UCSD-AML1 (cell line): ENCODE measurements around the gene CBX2.

Experiments used
- DNase-seq: peaks from one replicate; lab custom pipeline; 2025; ENCODE audit not compliant: unreplicated experiment; lab: John Stamatoyannopoulos, UW

CBX2 gene

GRCh38 chr17:79786930-79787643, 9.1 kb downstream of the CBX2 start:
- no peak for DNase-seq

DNA sequence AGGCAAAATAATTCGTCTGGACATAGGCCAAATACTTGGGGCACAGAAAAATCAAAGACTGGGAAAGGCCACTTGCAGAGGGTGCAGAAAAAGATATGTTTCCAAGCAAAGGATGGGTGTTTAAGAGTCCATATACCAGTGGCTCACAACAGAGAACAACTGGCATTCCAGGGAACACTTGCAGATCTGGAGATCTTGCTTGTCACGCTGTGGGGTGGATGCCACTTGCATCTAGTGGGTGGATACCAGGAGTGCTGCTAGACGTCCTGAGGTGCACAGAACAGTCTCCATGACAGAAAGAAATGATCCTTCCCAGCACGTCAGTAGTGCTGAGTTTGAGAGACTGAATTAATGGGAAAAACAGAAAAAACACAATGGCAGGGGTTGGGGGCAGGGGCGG, 10.5 kb downstream of the CBX2 start:
- no peak for DNase-seq

DNA sequence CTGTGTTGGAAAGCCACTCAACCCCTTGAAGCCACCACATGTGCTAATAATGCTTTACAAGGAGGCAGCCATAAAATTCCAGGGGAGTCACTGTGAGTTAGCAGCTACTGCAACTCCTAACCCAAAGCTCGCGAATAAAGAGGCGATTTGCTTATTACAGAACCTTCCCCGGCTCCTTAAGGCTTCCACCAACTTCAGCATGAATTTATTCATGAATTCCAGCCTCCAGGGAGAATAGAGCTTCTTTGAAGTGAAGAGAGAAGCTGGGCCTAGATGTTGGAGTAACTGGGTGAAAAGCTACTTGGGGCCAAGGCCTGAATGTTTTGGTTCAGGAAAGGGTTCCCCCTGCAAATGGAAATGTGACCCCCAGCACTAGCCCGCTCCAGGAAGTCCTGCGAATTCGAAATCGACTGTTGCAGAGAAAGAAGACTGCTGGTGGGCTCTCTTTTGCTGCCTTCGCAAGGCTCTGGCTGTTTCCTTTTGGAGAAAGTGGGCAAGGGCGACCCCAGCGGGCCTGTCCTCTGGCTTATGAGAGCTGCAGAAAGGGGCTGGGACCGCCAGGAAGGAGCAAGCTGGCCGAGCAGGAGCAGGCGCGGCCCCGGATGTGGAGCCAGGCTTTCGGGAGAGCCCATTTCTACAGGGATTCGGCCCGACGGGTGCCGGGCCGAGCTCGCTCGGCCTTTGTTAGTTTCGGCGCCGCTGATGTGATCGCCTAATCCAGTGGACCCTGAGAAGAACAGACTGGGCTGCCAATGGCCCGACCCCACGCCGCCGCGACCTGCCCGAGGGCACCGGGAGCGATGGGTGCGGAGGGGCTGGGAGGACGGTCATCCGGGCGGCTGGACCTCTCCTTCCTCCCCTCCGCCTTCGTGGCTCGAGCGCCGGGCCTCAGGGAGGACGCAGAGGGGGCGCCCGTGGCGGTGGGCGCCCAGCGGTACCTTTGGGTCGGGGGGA, 11.3 kb downstream of the CBX2 start:
- DNase-seq = no peak

DNA sequence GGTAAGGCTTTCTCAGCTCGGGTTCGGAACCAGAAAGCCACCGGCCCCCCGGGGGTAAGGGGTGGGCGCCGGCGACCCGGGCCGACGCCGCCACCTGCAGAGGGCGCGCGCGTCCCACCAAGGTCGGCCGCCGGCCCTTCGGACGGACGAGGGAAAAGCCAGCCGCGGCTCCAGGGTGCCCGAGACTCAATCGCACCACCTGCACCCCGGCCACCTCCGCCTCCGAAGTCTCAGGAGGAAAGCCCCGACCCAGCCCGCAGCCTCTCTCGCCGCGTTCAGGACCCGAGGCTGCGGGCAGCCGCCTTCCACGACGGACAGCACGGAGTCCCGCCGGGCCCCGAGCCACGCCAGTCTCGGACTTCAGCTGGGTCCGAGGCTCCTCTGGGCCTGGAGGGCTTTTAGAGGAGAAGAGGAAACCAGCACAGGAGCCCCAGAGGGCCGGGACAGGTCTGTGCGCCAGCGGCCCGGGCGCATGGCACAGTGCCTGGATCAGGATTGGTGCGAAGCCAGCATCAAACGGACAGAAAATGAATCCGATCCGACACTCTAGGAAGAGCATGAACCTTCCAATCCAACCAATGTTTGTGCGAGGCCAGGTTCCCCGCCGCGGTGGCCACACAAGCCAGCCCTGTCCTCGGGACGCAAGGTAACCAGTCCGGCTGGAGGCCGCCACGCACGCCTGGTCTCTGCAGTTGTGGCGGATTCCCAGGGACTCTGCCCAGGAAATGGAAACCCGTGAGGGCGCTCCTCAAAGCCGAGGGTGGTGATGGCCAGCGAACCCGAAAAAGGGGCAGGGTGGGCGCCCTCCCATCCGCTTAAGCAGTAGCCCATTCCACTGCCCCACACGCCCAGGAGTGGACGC, 12.2 kb downstream of the CBX2 start:
- peak; percentile 49 for DNase-seq

DNA sequence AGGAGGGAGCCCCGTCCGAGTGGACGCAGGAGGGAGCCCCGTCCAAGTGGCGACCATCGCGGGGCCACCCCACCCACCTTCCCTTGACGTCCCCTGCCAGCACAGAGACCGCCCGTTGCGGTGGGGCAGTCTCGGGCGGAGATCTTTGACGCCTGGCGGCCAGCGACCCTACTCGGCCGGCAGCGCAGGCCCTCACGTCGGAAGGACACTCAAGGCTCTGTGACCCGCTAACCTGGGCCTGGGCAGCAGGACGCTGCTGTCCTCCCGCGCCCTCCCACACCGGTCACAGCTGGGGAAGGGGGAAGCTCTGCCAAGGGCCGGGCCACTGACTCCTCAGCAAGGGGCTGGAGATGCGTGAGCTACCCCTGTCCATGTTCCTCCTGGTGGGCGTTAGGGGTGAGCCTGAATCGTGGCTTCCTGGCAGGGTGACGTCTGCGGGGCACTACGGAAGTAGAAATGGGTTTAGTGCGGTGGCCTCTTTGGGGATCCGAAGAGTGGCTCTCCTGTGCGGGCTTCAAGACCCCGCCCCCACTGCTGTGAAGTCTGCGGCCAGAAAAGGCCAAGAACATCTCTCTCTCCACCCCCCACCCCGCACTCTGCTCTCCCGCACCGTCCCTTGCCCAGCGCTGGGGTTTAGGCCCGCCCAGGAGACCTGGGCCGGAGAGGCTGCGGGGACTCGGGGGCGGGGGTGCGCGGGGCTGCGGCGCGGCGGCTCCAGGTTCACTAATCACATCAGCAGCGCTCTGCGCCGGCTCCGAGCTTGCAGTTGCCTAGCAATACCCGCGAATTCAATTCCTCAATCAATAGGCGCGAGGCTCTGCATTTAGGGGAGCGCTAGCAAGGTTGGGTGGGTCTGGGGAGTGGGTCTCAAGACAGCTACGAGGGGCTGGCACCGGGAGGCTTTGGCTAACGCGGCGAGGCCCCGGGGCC, 13.1 kb downstream of the CBX2 start:
- DNase-seq = no peak

GRCh38 chr17:79791735-79792161, 13.8 kb downstream of the CBX2 start:
- DNase-seq = no peak

DNA sequence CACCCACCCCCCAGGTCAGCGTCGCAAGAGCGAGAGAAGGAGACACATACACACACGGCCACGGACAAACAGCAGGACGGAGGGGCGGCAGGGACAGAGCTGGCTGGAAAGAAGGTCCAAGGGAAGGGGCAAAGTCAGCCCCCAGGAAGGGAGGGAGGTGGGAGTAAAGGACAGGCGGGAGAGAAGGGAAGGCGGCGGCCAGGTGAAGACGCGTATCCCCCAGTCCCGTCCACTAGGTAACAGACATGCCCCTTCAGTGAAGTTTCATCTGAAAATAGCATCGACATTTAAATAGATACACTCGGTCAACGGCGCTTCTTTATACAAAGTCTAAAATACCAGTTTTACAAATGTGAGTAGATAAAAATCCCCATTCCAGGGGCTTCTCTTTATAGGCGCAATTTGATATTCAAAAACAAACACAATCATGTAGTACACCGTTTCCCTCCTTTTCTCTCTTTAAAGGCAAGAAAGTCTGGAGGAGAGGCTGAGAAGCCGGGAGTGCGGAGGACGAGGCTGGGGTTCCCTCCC, 14.5 kb downstream of the CBX2 start:
- no peak for DNase-seq

- DNase-seq = no peak
Measured at GRCh38 chr17:79792984-79793923, 15.3 kb downstream of the CBX2 start.

GRCh38 chr17:79793924-79794304, 16.0 kb downstream of the CBX2 start:
- no peak for DNase-seq

DNA sequence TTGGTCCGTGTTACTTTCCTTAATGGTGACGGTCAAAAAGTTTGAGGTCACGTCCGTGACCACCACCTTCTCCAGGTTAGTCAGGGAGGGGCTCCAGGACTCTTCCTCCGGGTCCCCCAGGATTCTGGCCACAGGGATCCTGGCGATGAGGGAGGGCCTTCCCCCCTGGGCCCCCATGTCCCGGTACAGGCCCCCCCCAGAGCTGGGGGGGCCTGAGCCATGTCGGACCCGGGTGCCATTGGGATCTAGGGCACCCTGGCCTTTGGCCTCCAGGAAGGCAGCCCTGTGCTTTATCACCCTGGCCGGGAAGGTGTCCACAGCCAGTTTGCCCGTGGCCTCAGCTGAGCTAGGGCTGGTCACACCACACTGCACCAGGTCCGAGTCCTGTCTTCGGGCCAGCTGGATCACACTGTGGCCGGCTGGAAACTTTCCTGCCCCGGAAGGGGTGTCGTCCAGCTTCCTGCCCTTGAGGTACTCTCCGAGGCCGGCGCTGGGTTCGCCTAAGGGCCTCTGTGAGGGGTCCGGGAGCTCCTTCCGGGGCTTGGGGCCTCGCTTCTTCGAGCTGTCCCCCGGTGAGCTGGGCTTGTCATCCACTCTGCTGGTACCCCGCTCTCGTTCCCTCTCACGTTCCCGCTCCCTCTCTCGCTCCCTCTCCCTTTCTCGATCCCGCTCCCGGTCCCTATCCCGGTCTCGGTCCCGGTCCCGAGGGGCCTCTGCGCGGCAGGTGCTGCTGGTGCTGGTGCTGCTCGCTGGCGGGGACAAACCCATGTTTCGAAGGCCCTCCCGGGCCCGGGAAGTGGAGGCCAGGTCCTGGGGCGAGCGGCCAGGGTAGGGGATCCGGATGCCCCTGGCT, 16.9 kb downstream of the CBX2 start:
- DNase-seq = no peak

DNA sequence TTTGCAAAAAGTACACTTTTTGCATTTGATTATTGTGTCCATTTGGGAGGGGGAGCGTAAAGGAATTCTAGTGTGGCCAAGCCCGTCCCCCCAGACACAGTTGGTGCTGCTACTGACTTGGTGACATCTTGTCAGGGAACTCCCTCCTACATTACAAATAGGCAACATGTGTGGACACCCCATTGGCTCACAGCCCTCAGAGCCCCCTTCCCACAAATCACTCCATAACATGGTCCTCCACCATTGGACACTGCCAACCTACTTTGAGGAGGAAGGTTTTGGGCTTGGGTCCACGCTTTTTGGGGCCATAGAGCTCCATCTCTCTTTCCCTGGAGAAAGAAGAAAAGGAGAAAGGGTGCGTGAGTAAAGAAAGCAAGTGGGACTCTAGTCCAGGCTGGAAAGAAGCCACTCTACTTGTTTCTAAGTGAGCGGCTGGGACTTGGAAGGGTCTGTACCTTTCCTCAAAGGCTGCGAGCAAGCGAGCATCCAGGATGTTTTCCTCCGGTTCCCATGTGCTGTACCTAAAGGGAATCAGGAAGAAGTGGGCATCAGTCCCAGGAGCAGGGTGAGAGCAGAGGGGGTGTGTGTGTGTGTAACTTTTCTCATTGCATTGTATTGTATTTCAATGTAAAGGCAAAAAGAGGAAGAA, 18.0 kb downstream of the CBX2 start:
- no peak for DNase-seq

- no peak for DNase-seq
Measured at GRCh38 chr17:79796444-79796762, 18.5 kb downstream of the CBX2 start.

- DNase-seq = peak; percentile 100
Measured at GRCh38 chr17:79796763-79797491, 19.0 kb downstream of the CBX2 start, which contains the start of gene CBX8. CBX8 (minus strand) TSS chr17:79797077; CDS start chr17:79796998, 79 bp downstream.

GRCh38 chr17:79797492-79798298, 19.7 kb downstream of the CBX2 start:
- DNase-seq = no peak

- no peak for DNase-seq
Measured at GRCh38 chr17:79798299-79799173, 20.6 kb downstream of the CBX2 start.
